CD4-positive, alpha-beta T cell treated with Interferon alpha-2 for 1 hour (primary cell): Measurements from ENCODE around the gene TEX50.
"Not testable (repeated sequence)": the region's sequence is repeated elsewhere in the genome, so short reads cannot be mapped to it uniquely, and the experiment has no call there.

ENCODE experiments used
- DNase-seq, 2 donors: peaks; one replicate each; pipeline ENCODE4 v3.0.0-alpha.2; 2020 to 2022

Gene TEX50

DNA sequence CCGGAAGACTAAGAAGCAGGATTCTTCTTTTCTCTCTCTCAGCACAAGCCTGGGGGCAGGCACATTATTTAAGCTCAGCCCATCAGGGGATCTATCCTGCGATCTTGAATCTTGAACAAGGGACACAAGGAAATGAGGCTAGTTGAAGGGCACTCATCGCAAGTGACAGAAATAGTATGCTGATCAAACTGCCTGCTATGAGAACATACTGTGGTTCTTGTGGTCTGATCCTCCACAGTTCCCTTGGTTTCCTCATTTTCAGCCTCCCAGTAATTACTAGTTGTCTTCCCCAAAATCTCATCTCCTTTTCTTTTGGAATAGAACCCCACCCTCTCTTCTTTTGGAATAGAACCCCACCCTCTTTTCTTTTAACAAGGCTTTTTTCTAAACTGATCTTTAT lies 28.0 kb downstream of the TEX50 start:
- DNase-seq = no peak

DNA sequence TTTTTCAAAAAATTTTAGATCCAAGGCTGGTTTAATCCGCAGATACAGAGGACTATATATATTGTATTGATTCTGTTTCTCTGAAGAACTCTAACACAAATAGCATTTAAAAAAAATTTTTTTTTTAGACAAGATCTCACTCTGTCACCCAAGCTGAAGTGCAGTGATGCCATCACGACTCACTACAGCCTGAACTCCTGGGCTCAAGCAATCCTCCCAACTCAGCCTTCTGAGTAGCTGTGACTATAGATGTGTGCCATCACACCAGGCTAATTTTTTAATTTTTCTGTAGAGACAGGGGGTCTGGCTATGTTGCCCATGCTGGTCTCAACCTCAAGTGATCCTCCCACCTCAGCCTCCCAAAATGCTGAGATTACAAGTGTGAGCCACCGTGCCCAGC lies 31.5 kb downstream of the TEX50 start:
- DNase-seq = no peak

DNA sequence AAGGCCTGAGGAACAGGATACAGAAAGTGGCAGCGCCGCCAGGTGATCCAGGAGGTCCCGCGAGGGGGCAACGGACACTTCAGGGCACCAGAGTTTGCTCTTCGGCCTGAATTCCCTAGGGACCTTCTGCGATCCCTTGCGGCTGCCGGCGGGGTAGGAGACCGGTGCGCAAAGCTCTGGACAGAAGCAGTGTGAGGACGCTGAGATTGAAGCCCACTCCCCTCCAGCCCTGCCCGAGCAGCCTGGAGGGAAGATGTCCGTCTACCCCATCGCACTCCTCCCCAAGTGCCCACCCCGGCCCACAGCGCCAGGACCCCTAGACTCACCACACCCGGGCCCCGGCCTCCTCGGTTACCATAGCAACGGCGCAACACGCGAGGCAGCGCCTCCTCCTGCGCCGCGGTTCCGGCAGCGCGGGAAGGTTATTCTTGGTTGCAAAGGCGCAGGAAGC lies 34.4 kb downstream of the TEX50 start, which contains the start of gene ANKRD45:
TSS of gene ANKRD45 (minus strand) at position 361 of the 451 bp plus-strand sequence. CDS start 10,433 bp downstream, outside the sequence.
- DNase-seq = no peak

DNA sequence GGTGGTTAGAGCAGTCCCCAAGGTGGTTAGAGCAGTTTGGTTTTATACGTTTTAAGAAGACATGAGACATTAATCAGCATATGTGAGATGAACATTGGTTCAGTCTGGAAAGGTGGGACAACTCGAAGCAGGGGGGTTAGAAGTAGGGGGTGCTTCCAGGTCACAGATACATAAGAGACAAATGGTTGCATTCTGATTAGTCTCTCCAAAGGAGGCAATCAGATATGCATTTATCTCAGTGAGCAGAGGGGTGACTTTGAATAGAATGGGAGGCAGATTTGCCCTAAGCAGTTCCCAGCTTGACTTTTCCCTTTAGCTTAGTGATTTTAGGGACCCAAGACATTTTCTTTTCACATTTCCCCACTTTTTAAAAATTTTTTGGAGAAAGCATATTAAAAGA lies 39.4 kb downstream of the TEX50 start:
- DNase-seq = not testable (repeated sequence)

DNA sequence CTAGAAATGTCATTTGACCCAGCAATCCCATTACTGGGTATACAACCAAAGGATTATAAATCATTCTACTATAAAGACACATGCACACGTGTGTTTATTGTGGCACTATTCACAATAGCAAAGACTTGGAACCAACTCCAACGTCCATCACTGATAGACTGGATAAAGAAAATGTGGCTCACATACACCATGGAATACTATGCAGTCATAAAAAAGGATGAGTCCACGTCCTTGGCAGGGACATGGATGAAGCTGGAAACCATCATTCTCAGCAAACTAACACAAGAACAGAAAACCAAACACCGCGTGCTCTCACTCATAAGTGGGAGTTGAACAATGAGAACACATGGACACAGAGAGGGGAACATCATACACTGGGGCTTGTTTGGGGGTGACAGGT lies 45.0 kb downstream of the TEX50 start:
- not testable (repeated sequence) for DNase-seq

DNA sequence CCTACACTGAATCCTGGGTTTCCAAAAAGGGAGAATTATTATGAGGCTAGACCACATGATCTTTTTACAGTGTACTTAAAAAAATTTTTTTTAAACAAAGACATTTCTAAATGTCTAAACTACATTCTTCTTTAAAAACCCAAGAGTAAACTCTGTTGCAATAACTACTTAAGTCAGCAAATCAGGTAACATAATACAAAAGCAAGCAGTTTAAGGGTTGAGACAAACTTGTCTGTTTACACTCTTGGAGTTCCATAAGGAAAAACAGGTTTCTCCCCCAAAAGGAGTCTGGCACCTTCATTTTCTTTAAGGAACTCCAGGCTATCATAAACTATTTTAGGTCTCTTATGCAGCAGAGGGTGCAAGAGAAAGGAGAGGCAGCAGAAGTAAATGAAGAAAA lies 47.0 kb downstream of the TEX50 start:
- no peak for DNase-seq

DNA sequence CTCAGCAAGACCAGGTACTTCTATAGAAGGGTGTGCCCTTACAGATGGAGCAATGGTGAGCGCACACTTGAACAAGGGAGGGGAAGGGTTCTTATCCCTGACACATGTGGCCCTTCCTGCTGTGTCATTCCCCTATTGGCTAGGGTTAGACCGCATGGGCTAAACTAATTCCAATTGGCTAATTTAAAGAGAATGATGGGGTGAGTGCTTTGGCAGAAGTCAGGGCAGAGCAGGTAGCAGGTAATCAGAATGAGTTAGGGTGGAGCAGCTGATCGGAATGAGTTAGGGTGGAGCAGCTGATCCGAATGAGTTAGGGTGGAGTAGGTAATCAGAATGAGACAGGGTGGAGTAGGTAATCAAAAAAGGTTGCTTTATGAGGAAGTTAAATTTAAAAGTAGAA lies 48.7 kb downstream of the TEX50 start:
- not testable (repeated sequence) for DNase-seq

DNA sequence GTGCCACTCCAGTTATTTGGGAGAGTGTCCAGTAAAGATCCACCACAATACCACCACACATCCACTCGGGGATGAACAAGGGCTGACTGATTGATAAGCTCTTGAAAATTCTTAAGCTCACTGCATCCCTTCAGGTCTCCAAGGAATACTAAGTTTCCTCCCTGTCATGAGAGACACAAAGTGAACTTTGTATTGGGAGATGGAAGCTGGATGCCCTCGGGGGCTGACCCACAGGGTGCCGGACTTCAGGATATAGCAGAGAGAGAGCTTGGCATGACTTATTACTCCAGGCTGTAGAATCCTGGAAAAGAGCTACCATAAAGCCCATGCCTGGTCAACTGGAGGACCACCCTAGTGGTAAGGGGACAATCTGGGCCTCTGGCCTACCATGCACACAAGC lies 50.0 kb downstream of the TEX50 start:
- not testable (repeated sequence) for DNase-seq
